Dedifferentiated amniotic fluid mesenchymal stem cell (primary cell): ENCODE results near the gene RAP1B.

Experiments used
- DNase-seq: peaks from one replicate; pipeline ENCODE4 v3.0.0-alpha.2; 2016; ENCODE audit errors: extremely low spot score

Gene RAP1B

DNA sequence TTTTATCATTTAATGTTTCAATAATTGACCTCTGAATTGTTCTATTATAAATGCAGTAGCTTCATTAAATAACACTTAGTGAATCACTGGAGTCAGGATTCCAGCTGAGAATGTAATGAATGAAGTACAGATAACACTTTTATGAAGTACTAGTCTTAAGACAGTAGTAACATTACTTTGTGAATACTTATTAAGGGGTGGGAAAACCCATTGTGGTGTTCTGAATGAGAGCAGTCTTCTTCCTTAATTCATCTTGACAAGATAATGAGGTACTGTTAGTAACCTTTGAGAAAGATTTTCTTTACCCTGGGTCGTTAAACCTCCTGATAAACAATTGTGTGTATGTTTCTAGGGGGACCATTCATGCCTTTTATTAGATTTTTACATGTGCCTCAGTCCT, 88.8 kb downstream of the RAP1B start:
- no peak for DNase-seq
